Inflammatory macrophage treated with lipopolysaccharide for 1 hour (primary cell): Measurements from ENCODE around the gene CCDC6.
"Not testable (repeated sequence)": the region's sequence is repeated elsewhere in the genome, so short reads cannot be mapped to it uniquely, and the experiment has no call there.

Experiments
- DNase-seq, 2 donors: peaks; one replicate each; pipeline ENCODE4 v3.0.0-alpha.2; 2020 to 2022

Gene CCDC6

GRCh38 chr10:59807629-59808620 lies 98.4 kb downstream of the CCDC6 start:
- peak; percentile 4 to 19 for DNase-seq

GRCh38 chr10:59805014-59805413 lies 101.3 kb downstream of the CCDC6 start:
- peak; percentile 4 to 17 for DNase-seq

GRCh38 chr10:59804220-59804619 lies 102.1 kb downstream of the CCDC6 start:
- DNase-seq: no peak

- peak; percentile 25 to 32 for DNase-seq
These were observed 102.6 kb downstream of the CCDC6 start for GRCh38 chr10:59803714-59804113.

DNA sequence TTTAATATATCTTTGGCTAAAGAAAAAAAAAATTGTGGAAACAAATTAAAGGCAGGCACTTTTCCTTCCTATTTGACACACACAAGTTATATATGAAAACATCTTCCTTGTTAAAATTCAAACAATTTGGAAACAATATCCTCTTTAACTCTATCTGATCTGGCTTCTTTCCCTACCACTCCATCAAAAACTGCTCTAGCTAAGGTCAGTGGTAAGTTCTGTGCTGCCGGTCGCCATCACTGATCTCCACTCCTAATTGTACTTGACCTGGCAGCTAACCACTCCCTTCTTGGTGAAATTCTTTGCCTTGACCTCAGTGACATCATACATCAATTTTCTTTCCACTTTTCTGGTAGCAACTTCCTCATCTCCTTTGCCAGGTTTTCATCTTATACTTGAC lies 105.2 kb downstream of the CCDC6 start:
- DNase-seq: no peak

DNA sequence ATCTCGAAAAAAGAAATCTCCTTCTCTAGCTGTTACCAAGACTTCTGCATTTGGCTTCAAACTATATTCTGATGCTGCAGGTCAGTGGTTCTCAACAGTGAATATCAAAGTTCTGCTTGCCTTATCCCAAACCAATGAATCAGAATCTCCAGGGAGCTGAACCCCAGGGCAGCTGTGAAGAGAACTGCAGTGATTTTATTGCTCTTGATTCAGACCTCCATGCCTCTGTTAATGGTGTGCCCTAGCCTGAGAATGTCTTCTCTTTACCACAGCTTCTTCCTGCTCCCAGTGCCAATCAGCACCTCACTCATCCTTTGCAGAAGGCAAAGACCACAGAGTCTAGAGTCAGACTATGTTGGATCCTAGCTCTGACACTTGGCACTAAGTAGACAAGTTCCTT lies 106.9 kb downstream of the CCDC6 start:
- DNase-seq: no peak

DNA sequence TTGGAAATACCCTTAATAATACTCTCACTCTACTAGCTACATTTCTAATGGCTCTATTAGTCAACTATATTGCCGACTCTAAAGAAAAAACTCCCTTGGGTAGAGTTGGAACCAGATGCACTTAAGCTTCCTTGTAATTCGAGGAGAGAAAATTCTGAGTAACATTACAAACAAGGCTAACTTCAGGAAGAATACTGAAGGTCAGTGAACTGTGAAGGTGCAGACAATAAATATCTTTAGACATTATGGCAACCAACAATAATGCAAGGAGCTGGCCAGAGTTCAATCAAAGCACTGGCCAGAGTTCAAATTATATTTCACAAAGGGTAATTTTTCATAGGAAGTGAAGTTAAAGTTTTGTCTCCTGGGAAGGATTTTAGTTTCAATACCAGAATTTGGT lies 112.4 kb downstream of the CCDC6 start:
- DNase-seq: no peak

DNA sequence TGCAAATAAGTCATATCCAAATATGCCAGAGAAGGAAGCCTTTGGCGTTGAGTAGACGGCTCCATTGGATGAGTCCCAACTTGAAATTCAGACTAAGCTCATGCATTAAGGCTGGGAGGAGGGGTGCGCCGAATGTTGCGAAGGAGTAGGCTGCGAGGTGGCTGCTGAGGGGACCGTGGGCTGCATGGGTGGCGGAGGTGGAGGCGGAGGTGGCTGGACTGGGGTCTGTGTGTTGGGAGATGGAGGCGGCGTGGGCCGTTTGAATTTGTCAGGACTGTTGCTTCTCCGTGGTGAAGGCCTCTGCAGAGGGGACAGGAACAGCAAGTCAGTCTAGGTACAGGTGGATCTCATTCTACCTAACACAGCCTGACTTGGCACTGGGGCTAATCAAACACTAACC lies 113.5 kb downstream of the CCDC6 start:
- DNase-seq: no peak

DNA sequence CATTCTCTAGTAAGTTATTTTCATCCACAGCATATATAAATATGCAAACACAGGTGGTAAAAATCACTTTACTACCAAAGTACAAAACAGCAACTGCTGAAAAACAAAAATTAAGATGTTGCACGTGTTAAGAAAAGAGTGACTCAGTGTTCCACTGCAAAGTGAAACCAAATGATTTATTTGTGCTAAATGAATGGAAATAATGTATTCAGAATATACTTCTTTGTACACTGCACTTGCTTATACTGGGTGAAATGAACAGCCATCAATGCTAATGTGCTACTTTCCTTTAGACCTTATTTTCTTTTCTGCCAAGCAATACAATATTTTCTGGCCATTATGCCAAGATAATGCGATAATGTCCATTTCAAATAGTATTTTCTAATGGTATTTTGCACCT lies 114.8 kb downstream of the CCDC6 start:
- no peak for DNase-seq

DNA sequence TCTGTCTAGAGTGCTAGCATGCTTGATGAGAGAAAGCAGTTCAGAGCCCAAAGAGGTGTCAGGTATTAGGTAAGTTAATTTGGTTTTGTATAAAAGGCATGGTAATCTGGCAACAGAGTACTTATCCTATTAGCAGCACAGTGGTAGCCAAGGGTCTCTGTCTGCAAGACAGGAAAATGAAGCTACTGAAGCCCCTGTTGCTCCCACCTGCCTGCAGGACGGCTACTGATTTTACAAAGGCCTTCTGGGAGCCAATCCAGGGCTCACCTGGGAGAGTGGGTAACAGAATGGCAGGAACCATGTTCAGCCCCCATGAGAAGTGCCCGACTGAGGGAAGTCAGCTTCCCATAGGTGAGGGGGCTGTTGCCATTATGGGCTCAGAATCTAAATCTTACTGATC lies 116.3 kb downstream of the CCDC6 start:
- not testable (repeated sequence) for DNase-seq

- not testable (repeated sequence) for DNase-seq
These were observed 117.4 kb downstream of the CCDC6 start for GRCh38 chr10:59788914-59789313.

- DNase-seq: not testable (repeated sequence)
These were observed 119.3 kb downstream of the CCDC6 start for GRCh38 chr10:59787032-59787431.

GRCh38 chr10:59785476-59785875 lies 120.9 kb downstream of the CCDC6 start:
- DNase-seq: not testable (repeated sequence)

- no peak for DNase-seq
These were observed 124.8 kb downstream of the CCDC6 start for GRCh38 chr10:59781511-59781910.

- DNase-seq: no peak
These were observed 126.4 kb downstream of the CCDC6 start for GRCh38 chr10:59779756-59780533.

GRCh38 chr10:59774451-59774850 lies 131.9 kb downstream of the CCDC6 start:
- DNase-seq: no peak

DNA sequence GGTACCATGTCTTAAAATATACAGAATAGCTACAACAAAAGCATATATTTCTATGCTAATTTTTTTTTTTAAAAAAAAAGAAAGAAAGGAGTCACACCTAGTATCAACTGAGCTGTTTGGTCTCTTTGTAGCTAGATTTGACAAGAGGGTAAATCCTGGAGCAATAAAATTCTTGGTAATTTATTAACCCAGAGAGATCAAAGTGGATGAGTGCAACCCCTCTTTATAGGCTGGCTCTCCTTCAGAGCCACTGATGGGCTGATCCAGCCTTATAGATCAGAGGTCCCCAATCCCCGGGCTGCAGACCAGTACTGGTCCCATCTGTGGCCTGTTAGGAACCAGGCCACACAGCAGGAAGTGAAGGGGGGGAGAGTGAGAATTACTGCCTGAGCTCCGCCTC lies 133.3 kb downstream of the CCDC6 start:
- DNase-seq: no peak

DNA sequence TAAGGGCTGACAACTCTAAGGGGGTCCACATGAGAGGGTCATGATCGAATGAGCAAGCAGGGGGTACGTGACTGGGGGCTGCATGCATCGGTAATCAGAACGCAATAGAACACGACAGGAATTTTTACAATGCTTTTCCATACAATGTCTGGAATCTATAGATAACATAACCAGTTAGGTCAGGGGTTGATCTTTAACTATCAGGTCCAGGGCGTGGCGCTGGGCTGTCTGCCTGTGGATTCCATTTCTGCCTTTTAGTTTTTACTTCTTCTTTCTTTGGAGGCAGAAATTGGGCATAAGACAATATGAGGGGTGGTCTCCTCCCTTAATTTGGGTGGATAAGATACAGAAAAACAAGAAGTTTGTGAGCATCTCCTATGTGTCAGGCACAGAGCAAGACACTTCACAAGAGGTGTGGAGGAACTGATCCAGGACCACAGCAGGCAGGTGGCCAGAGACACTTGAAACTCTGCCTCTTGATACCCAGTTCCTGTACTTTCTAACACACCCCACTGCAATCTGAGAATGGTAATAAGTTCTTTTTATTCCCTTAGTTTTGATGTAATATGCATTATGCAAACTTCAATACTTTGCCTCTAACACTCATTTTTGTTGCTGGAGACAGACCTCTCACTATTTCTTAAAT lies 135.1 kb downstream of the CCDC6 start:
- DNase-seq: no peak

GRCh38 chr10:59770689-59771088 lies 135.7 kb downstream of the CCDC6 start:
- DNase-seq: no peak

- no peak for DNase-seq
These were observed 143.9 kb downstream of the CCDC6 start for GRCh38 chr10:59762505-59762904.

- no peak for DNase-seq
These were observed 148.4 kb downstream of the CCDC6 start for GRCh38 chr10:59757966-59758365.

DNA sequence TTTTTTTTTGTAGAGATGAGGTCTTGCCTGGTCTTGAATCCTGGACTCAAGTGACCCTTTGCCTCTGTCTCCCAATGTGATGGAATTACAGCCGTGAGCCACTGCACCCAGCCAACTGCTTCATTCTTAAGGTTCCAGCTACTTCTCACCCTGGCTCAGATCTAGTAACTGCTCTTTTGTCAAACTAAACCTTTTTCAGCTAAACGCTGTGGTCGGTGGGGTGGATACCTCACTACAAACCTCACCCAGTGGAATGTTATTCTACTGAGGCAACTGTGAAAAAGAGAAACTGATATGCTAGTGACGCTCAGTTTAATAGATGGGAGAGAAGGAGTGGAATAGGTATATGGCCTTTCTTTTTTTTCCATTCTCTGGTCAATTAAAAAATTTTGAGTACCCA lies 151.4 kb downstream of the CCDC6 start:
- DNase-seq: no peak

- no peak for DNase-seq
These were observed 153.1 kb downstream of the CCDC6 start, which contains the start of gene MRLN for GRCh38 chr10:59753267-59753666. MRLN (minus strand) TSS chr10:59753455.
